ENCODE results near the gene WDR27.
"Not testable (repeated sequence)": the region's sequence is repeated elsewhere in the genome, so short reads cannot be mapped to it uniquely, and the experiment has no call there.

WDR27 gene

GRCh38 chr6:169702840-169703246 lies 1.0 kb upstream of the WDR27 start:
- TF ChIP-seq, protein P1, sequence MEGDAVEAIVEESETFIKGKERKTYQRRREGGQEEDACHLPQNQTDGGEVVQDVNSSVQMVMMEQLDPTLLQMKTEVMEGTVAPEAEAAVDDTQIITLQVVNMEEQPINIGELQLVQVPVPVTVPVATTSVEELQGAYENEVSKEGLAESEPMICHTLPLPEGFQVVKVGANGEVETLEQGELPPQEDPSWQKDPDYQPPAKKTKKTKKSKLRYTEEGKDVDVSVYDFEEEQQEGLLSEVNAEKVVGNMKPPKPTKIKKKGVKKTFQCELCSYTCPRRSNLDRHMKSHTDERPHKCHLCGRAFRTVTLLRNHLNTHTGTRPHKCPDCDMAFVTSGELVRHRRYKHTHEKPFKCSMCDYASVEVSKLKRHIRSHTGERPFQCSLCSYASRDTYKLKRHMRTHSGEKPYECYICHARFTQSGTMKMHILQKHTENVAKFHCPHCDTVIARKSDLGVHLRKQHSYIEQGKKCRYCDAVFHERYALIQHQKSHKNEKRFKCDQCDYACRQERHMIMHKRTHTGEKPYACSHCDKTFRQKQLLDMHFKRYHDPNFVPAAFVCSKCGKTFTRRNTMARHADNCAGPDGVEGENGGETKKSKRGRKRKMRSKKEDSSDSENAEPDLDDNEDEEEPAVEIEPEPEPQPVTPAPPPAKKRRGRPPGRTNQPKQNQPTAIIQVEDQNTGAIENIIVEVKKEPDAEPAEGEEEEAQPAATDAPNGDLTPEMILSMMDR (IDR thresholded peaks at IDR 0.05) = no peak
- Mint-ChIP-seq H3K4me1 (peaks cover 61% of the 10 kb centered on the region), H3K4me3 (peak overlapping the region; percentile 90), H3K9me3 (peaks cover 8% of the 10 kb centered on the region), H3K36me3 (ENCODE audit: low read depth) (peaks cover 20% of the 10 kb centered on the region), H3K27me3 (ENCODE audit: low read depth, poor library complexity) (peaks cover 3% of the 10 kb centered on the region), H3K27ac (peak overlapping the region; percentile 84)
- no peak for DNase-seq

GRCh38 chr6:169701311-169701953 lies 397 bp downstream of the WDR27 start:
- TF ChIP-seq, protein P1 (IDR thresholded peaks at IDR 0.05) = no peak
- Mint-ChIP-seq H3K4me3 (peak overlapping the region; percentile 96), H3K27ac (peak overlapping the region; percentile 88), H3K9me3 (peaks cover 22% of the 10 kb centered on the region), H3K27me3 (ENCODE audit: low read depth, poor library complexity) (peaks cover 5% of the 10 kb centered on the region), H3K36me3 (ENCODE audit: low read depth) (peaks cover 33% of the 10 kb centered on the region), H3K4me1 (peaks cover 60% of the 10 kb centered on the region)
- DNase-seq = no peak

- Mint-ChIP-seq H3K27ac (peak overlapping the region; percentile 44), H3K36me3 (ENCODE audit: low read depth) (peaks cover 41% of the 10 kb centered on the region), H3K27me3 (ENCODE audit: low read depth, poor library complexity) (peaks cover 5% of the 10 kb centered on the region), H3K9me3 (peaks cover 34% of the 10 kb centered on the region), H3K4me1 (peaks cover 50% of the 10 kb centered on the region), H3K4me3 (peak overlapping the region; percentile 96)
- DNase-seq = no peak
- TF ChIP-seq, protein P1 (IDR thresholded peaks at IDR 0.05) = no peak
Observed at GRCh38 chr6:169700296-169700695, 1.5 kb downstream of the WDR27 start.

DNA sequence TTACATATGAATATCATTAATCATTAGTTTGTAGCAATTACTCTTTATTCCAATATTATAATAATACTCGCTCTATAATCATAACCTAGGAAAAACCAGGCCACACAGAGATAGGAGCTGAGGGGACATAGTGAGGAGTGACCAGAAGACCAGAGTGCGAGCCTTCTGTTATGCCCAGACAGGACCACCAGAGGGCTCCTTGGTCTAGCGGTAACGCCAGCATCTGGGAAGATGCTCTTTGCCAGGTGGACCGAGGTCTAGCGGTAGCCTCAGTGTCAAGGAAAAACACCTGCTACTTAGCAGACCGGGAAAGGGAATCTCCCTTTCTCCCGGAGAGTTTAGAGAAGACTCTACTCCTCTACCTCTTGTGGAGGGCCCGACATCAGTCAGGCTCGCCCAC lies 4.7 kb downstream of the WDR27 start:
- H3K4me3 Mint-ChIP-seq; H3K27me3 Mint-ChIP-seq (ENCODE audit: low read depth, poor library complexity); H3K27ac Mint-ChIP-seq: not testable (repeated sequence)
- peak; percentile 20 for DNase-seq
- Mint-ChIP-seq H3K9me3 (peaks cover 61% of the 10 kb centered on the region), H3K4me1 (peaks cover 28% of the 10 kb centered on the region), H3K36me3 (ENCODE audit: low read depth) (peaks cover 73% of the 10 kb centered on the region)

GRCh38 chr6:169695131-169695530 lies 6.7 kb downstream of the WDR27 start:
- TF ChIP-seq, protein P1 (IDR thresholded peaks at IDR 0.05) = no peak
- H3K27me3 Mint-ChIP-seq (ENCODE audit: low read depth, poor library complexity) = peaks cover 5% of the 10 kb centered on the region
- DNase-seq = no peak
- peaks cover 25% of the 10 kb centered on the region for H3K4me1 Mint-ChIP-seq
- H3K9me3 Mint-ChIP-seq = peaks cover 78% of the 10 kb centered on the region
- H3K36me3 Mint-ChIP-seq (ENCODE audit: low read depth) = peaks cover 92% of the 10 kb centered on the region
- no peak overlapping the region for H3K4me3 Mint-ChIP-seq
- no peak overlapping the region for H3K27ac Mint-ChIP-seq

DNA sequence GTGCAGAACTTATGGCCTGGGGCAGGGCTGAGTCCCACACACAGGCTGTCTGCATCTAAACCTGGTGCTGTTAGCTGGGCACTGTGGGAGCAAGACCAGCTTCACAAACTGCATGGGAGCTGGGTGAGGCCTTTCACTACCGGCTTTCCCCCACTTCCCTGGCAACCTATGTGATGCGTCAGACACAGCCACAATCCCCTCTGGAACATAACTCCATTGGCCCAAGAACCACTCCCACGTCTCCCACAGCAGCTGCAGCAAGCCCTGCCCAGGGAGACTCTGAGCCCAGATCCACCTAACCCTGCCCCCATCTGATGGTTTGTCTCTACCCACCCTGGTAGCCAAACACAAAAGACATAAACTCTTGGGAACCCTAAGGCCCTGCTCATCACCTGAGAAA lies 9.3 kb downstream of the WDR27 start:
- H3K27ac Mint-ChIP-seq = no peak overlapping the region
- TF ChIP-seq, protein P1 (IDR thresholded peaks at IDR 0.05) = no peak
- DNase-seq = no peak
- H3K36me3 Mint-ChIP-seq (ENCODE audit: low read depth) = peaks cover 97% of the 10 kb centered on the region
- H3K4me1 Mint-ChIP-seq = peaks cover 7% of the 10 kb centered on the region
- H3K4me3 Mint-ChIP-seq = no peak overlapping the region
- H3K9me3 Mint-ChIP-seq = peaks cover 88% of the 10 kb centered on the region
- H3K27me3 Mint-ChIP-seq (ENCODE audit: low read depth, poor library complexity) = no peaks in the 10 kb centered on the region

Data from nephron progenitor cell (in vitro differentiated cells).